ENCODE results near the gene AGAP2. TPM values are rescaled to one million over a fixed set of nuclear protein-coding genes. Genes with fewer than 3 reads are reported as not detected.

Gene AGAP2
- total and polyA plus RNA-seq, 2 of the 13 experiments (the other 11 are each of a cell fraction or from before 2014, with no cell fraction given) = 0.38 to 0.45 TPM

- TF ChIP-seq PBX3 (CRISPR knock-in tag; IDR thresholded peaks at IDR 0.05; ENCODE audit: borderline replicate concordance) (no peak), ZNF484 (CRISPR knock-in tag; IDR thresholded peaks at IDR 0.05; ENCODE audit: borderline replicate concordance, low read depth) (no peak)
Observed at GRCh38 chr12:57758552-57759359, 20.2 kb upstream of the AGAP2 start (continued).

- TF ChIP-seq ZKSCAN8 (CRISPR knock-in tag; IDR thresholded peaks at IDR 0.05; ENCODE audit: borderline replicate concordance) = no peak
- no peak for TF ChIP-seq MYPOP (CRISPR knock-in tag; IDR thresholded peaks at IDR 0.05)
- TF ChIP-seq ZNF782 (CRISPR knock-in tag; IDR thresholded peaks at IDR 0.05; ENCODE audit: borderline replicate concordance) = no peak
- no peak for TF ChIP-seq MAX (IDR thresholded peaks at IDR 0.05)
- Histone ChIP-seq H3K4me1 (ENCODE audit: insufficient read depth, low read length) (peaks cover 38% of the 10 kb centered on the region), H3K4me2 (ENCODE audit: low read depth, low read length) (no peak overlapping the region), H3K27me3 (ENCODE audit: control insufficient read depth in 1 of 2, insufficient read depth in 2 of 2, low read length in 2 of 2) (no peaks in the 10 kb centered on the region), H3K79me2 (ENCODE audit: insufficient read depth, low read length) (peaks cover 3% of the 10 kb centered on the region), H3K9ac (ENCODE audit: insufficient read depth, low read depth, low read length) (no peak overlapping the region), H4K20me1 (ENCODE audit: insufficient read depth, low read length) (0 out of 2 replicates have a peak, but pooled peaks cover 5% of the 10 kb centered on the region), H3K27ac (ENCODE audit: extremely low read length, insufficient read depth, low read length) (no peak overlapping the region), H3K9me3 (ENCODE audit: low read length) (no peaks in the 10 kb centered on the region), H3K36me3 (replicated peaks in 1 of 2; ENCODE audit: control insufficient read depth in 1 of 2, insufficient read depth in 2 of 2, low read length in 2 of 2) (no peaks in the 10 kb centered on the region; a peak in 1 of 5 replicates), H2AFZ (ENCODE audit: low read length) (no peak overlapping the region), H3K4me3 (replicated peaks in 1 of 3; ENCODE audit: insufficient read depth in 1 of 3, low read depth in 2 of 3, low read length in 3 of 3) (no peak overlapping the region)
- ChIA-PET CTCF (ENCODE audit: low intra/inter-chr PET ratio, low total read pairs) (no interaction called here), POLR2A (interaction anchor here (3.0 kb wide), 1 partner anchor 14 kb away, joined by 14 read pairs; the partner anchor contains the start of genes EEF1AKMT3 and METTL1)
- no peak for ATAC-seq
- no peak for FAIRE-seq
- no TSS peak for BruUV-seq (replicated peaks)
- in situ Hi-C loops (cut with HindIII; ENCODE audit: extremely low pct_ligation_motif_present, low pct_unique_long_range_greater_than_20kb) = no loop called here
- DNase-seq (ENCODE audit: low spot score) = no peak
- intact Hi-C loops (cut with micrococcal nuclease; ENCODE audit: unreplicated experiment) = no loop called here
- 93% methylated on average over 4 of the region's 4 CpGs for WGBS (ENCODE audit: low lambda C conversion rate)
Observed at GRCh38 chr12:57757771-57758170, 19.2 kb upstream of the AGAP2 start.
